Measurements from ENCODE around the gene SUGCT. TPM values are rescaled to one million over a fixed set of nuclear protein-coding genes. Genes with fewer than 3 reads are reported as not detected.
"Not testable (repeated sequence)": the region's sequence is repeated elsewhere in the genome, so short reads cannot be mapped to it uniquely, and the experiment has no call there.

Gene SUGCT
- total RNA-seq, 2 donors from 2014 or later, result 10.3 to 18.6 TPM

GRCh38 chr7:40560672-40561071 is 425.9 kb downstream of the SUGCT start:
- intact Hi-C loops (cut with DNase I, micrococcal nuclease), result no loop called here
- DNase-seq (no peak), ATAC-seq (no peak)

- DNase-seq (no peak), ATAC-seq (no peak)
- intact Hi-C loops (cut with DNase I, micrococcal nuclease), result no loop called here
These were observed 432.1 kb downstream of the SUGCT start for GRCh38 chr7:40566879-40567278.

GRCh38 chr7:40569326-40569725 is 434.5 kb downstream of the SUGCT start:
- intact Hi-C loops (cut with DNase I, micrococcal nuclease), result no loop called here
- no peak for DNase-seq
- no peak for ATAC-seq

GRCh38 chr7:40570223-40570622 is 435.4 kb downstream of the SUGCT start:
- no peak for ATAC-seq
- intact Hi-C loops (cut with DNase I, micrococcal nuclease), result no loop called here
- DNase-seq, result no peak

GRCh38 chr7:40571796-40572195 is 437.0 kb downstream of the SUGCT start:
- intact Hi-C loops (cut with DNase I, micrococcal nuclease), result no loop called here
- DNase-seq (no peak), ATAC-seq (no peak)

GRCh38 chr7:40572810-40573465 is 438.1 kb downstream of the SUGCT start:
- intact Hi-C loops (cut with DNase I, micrococcal nuclease), result no loop called here
- DNase-seq (no peak), ATAC-seq (no peak)

GRCh38 chr7:40579401-40579800 is 444.6 kb downstream of the SUGCT start:
- ATAC-seq, result no peak
- intact Hi-C loops (cut with DNase I, micrococcal nuclease), result no loop called here
- no peak for DNase-seq

GRCh38 chr7:40580776-40581175 is 446.0 kb downstream of the SUGCT start:
- intact Hi-C loops (cut with DNase I, micrococcal nuclease), result no loop called here
- DNase-seq, result no peak
- ATAC-seq, result no peak

- DNase-seq (no peak), ATAC-seq (no peak)
- intact Hi-C loops (cut with DNase I, micrococcal nuclease), result no loop called here
These were observed 447.7 kb downstream of the SUGCT start for GRCh38 chr7:40582539-40582938.

DNA sequence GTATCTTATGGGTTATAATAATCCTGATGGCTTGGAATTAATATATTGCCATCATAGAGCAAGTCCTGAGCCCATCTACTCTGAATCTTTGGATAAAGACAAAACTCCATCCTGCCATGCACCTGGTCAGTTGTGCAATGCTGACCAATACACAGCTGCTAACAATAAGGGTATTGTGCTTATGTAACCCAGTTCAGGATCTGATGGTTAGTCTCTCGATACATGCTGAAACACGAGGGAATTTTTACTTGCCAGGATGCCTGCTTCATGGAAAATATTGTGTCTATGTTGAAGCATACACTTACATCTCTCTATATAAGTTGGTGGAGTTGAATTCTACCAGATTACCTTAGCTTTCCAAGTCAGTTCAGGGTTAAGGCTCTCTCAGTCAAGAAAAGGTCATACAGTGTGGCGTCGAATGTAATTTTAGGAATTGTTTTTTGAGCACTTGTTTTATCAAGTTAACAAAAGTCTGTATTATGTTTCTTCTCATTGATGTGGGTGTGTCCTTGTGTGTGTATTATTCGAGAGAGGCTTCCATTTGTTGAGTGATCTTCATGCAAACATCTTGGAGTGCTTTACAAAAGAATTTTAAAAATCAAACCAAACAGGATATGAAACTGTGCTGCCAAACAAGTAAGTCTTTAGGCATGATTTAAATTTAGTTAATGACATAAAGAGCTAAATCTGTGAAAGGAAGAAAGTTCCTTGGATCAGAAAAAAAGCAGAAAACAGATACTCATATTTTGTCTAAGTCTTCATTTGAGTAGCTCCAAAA is 449.1 kb downstream of the SUGCT start:
- no peak for ATAC-seq
- DNase-seq, result no peak
- intact Hi-C loops (cut with DNase I, micrococcal nuclease), result no loop called here

DNA sequence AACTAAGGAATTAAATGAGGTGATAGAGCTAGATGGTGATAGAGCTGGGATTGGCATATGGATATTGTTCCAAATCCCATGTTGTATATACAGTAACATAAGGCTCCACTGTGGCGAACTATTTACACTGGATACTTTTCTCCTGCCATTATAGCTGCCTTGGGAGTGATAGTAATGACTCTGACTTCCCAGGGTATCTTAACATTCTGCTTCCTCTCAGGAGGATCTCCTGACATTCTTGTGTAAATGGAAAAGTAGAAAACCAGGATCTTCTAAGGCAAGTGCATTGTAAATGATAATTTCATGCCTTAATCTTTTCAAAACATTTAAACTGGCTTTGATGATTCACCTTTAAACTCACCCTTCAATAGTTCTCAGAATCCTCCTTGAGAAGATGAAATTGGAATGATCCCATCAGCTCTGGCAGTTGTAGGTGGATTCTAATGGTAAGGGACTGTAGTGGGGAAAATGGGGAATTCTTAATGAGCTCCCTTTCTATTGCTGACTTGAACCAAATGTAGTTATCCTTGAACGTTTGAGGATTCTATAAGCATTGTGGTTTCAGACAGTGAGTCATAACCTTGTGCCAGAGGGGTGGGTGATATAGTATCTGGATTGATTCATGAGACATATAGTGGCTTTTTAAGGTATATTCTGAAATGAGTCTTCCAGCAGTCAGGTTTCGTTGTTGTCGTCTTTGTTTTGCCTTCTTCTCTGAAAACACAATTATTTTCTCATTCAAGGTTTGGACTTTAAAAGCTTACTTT is 450.0 kb downstream of the SUGCT start:
- DNase-seq, result no peak
- ATAC-seq, result no peak
- intact Hi-C loops (cut with DNase I, micrococcal nuclease), result no loop called here

DNA sequence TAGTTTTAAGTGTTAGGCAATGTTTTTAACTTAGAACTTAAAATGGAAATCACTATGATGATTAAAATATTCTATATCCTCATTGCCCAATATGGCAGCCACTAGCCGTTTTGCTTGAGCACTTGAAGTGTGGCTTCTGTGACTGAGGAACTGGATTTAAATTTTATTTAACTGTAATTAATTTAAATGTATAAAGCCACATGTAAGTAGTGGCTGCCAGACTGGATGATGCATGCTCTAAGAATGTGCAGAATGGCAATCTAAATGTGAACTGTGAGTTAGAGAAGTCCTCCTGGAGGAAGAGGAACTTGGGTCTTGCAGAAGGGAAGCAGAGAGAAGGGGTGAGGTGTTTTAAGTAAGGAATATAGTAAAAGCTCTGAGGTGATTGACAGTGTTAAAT is 451.4 kb downstream of the SUGCT start:
- ATAC-seq (no peak), DNase-seq (no peak)
- intact Hi-C loops (cut with DNase I, micrococcal nuclease), result no loop called here

DNA sequence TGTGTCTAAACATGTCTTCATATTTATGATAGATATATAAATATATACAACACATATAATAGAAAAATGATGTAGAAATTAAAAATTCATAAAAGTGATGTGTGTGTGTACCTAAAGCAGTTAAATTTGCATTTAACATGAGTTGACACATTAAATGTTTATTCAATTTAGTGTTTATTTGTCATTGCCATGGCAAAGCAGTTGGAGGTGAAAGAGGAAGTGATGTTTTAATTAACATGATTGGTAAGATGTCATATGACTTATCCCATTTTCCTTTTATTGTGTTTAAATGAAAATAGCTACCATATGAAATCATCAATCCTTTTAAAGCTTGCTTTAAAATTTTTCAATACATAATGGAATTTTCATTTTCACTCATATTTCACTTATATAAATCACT is 452.6 kb downstream of the SUGCT start:
- ATAC-seq, result no peak
- intact Hi-C loops (cut with DNase I, micrococcal nuclease), result no loop called here
- DNase-seq, result no peak

- no peak for ATAC-seq
These were observed 460.3 kb downstream of the SUGCT start for GRCh38 chr7:40595129-40595528.

DNA sequence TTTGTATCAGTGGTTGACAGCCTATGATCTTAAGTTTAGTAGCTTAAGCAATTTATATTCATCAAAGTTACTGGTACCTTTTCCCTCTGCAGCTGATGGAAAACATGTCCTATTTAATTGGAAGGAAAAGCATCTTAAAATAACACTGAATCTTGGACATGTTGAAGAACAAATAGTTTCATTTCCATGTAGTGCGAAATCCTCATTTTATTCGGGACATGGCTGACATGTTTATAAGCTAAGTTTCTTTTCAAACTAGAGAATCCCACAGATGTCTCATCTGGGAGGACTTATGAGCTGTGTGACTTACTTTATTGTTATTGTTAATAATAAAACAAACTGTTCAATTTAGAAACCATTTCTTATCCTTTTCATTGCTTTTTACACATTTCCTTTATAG is 461.0 kb downstream of the SUGCT start:
- DNase-seq (no peak), ATAC-seq (no peak)
- intact Hi-C loops (cut with DNase I, micrococcal nuclease), result no loop called here

More at GRCh38 chr7:40595129-40595528, 460.3 kb downstream of the SUGCT start:
- no peak for DNase-seq
- intact Hi-C loops (cut with DNase I, micrococcal nuclease), result no loop called here

GRCh38 chr7:40597517-40597916 is 462.7 kb downstream of the SUGCT start:
- DNase-seq, result no peak
- intact Hi-C loops (cut with DNase I, micrococcal nuclease), result no loop called here
- no peak for ATAC-seq

GRCh38 chr7:40598915-40599314 is 464.1 kb downstream of the SUGCT start:
- intact Hi-C loops (cut with DNase I, micrococcal nuclease), result no loop called here
- DNase-seq (no peak), ATAC-seq (no peak)

DNA sequence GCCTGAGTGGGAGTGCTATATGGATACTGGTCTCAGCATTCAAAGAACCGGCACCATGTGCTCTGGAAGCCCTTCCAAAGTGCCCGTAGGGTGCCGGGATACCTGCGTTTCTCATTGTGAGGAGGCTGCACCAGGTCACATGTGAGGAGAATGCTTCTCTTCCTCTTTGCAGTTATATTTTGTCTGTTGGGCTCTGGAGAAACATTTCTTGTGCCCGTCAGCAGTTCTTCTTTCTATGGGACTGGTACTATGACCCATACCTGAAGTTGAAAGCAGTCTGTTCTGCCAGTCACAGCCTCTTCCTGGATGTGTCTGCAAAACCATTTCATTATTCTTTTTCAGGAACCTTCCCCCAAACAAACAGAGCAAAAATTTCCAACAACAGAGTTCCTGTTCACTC is 465.0 kb downstream of the SUGCT start:
- intact Hi-C loops (cut with DNase I, micrococcal nuclease), result loop anchor here in 1 of 2 donors (10.0 kb wide), 1 partner anchor 275 kb away; no protein-coding TSS in a partner anchor
- DNase-seq (no peak), ATAC-seq (no peak)

GRCh38 chr7:40602351-40602750 is 467.5 kb downstream of the SUGCT start:
- DNase-seq, ATAC-seq: not testable (repeated sequence)
- intact Hi-C loops (cut with DNase I, micrococcal nuclease), result loop anchor here in 1 of 2 donors (10.0 kb wide), 1 partner anchor 278 kb away; no protein-coding TSS in a partner anchor

Data from left colon (tissue), 2 donors.